Body of pancreas (tissue), 4 donors: ENCODE data around the gene BEND3.

Experiments
- CTCF ChIP-seq, 7 experiments: fragments of 450-650 bp in 4 of 7; fragments of 200-600 bp in 3 of 7; sonication (generic) in 3 of 7; IDR thresholded peaks; one replicate each; pipeline ENCODE4 v1.5.1; 2016 to 2019; ENCODE audit warnings: antibody characterized with exemption in 7 of 7
- POLR2A ChIP-seq, 3 donors: fragments of 450-650 bp; IDR thresholded peaks; one replicate each; pipeline ENCODE4 v1.6.1; 2016; ENCODE audit warnings: antibody characterized with exemption in 3 of 3, mild to moderate bottlenecking in 2 of 3

- no peak for TF ChIP-seq POLR2A (IDR thresholded peaks at IDR 0.05)
- no peak for TF ChIP-seq CTCF (IDR thresholded peaks at IDR 0.05)
Observed at GRCh38 chr6:107069631-107070548, 45.4 kb downstream of the BEND3 start.
